Suppressor macrophage (primary cell): ENCODE measurements around the gene EGR4.

Source experiments
- DNase-seq, 4 experiments: peaks; one replicate each; pipeline ENCODE4 v3.0.0-alpha.2; 2020 to 2022

The EGR4 gene

GRCh38 chr2:73249636-73250035 is 43.7 kb downstream of the EGR4 start:
- no peak for DNase-seq

DNA sequence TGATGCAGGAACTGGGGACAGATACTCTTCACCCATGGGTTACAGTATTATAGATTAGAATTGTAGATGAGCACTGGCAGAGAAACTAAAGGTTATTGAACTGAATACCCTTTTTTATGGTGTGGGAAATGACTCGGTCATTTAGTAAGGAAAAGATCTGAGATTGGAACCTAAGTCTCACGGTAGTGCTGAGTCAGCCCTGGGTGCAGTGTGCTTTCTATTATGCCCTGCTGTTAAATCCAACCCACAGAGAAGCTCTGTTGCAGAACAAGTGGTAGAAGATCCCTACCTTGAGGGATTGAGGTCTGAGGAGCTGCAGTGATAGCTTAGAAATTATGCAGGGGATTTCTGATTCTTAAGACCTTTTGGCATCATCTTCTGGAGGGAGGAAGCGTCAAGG is 46.5 kb downstream of the EGR4 start:
- no peak for DNase-seq

DNA sequence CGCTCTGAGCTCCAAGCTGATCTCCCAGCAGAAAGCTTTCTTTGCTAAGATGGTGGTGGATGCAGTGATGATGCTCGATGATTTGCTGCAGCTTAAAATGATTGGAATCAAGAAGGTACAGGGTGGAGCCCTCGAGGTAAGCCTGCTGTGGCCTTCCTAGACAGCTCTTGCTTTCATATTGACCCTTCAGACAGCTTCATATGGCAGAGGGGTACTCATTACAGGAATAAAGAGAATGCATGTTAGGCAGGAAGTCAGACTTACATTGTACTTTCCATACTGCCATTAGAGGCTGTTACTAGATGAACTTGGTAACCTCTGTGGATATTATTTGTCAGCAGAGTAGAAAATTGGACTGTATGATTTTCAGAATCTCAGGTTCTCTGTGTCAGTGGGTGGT is 48.8 kb downstream of the EGR4 start:
- no peak for DNase-seq

GRCh38 chr2:73243884-73244570 is 49.3 kb downstream of the EGR4 start:
- DNase-seq: no peak
